ENCODE data around the gene MCRIP1. TPM values are rescaled to one million over a fixed set of nuclear protein-coding genes. Genes with fewer than 3 reads are reported as not detected.

The MCRIP1 gene
- total and polyA plus RNA-seq, 2 of the 8 experiments (the other 6 are each of a cell fraction or from before 2014, with no cell fraction given): 103 to 151 TPM

- TF ChIP-seq, protein P1, sequence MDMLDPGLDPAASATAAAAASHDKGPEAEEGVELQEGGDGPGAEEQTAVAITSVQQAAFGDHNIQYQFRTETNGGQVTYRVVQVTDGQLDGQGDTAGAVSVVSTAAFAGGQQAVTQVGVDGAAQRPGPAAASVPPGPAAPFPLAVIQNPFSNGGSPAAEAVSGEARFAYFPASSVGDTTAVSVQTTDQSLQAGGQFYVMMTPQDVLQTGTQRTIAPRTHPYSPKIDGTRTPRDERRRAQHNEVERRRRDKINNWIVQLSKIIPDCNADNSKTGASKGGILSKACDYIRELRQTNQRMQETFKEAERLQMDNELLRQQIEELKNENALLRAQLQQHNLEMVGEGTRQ (IDR thresholded peaks at IDR 0.05; ENCODE audit: low read length): no peak
- TF ChIP-seq YY1 (IDR thresholded peaks at IDR 0.05; ENCODE audit: low read depth, low read length): no peak
These were observed 27.2 kb downstream of the MCRIP1 start (continued) for GRCh38 chr17:81805707-81806460.

All from H1 (cell line).